Measurements from ENCODE around the gene NTM. TPM values are rescaled to one million over a fixed set of nuclear protein-coding genes. Genes with fewer than 3 reads are reported as not detected.

The NTM gene
- total RNA-seq, 1 donor from 2014 or later, result 3.4 TPM

DNA sequence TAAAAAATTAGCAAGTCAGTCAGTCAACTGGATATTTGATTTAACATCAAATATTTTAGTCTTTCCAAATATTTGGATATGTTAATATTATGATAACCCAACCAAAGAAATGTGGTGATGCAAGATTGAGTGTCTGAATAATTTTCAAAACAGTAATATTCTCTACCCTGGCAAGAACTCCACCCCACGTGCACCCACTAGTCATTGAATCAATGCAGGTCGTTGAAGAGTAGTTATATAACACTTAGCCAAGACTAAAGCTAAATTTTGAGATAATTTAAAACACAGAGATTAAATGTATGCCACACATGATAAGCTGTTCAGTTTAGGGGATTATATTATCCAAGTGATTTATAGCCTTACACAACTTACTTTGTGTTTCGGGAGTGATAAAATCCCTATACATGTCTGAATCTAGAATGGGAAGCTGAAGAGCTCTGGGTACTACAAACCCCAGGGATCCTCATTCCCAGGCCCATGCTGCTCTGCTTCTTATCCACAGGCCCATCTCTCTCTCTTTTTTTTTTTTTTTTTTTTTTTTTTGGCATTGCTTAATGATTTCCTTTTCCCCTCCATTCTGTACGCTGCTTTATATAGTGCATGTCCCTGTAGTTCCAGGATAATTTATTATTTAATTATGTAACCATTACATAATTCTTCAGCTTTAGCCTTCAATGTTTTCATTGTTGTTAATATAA lies 392.9 kb downstream of the NTM start:
- intact Hi-C loops (cut with DNase I), result loop anchor here (5.0 kb wide), 1 partner anchor 134 kb away; no protein-coding TSS in a partner anchor
- no peak for DNase-seq (ENCODE audit: low spot score)

DNA sequence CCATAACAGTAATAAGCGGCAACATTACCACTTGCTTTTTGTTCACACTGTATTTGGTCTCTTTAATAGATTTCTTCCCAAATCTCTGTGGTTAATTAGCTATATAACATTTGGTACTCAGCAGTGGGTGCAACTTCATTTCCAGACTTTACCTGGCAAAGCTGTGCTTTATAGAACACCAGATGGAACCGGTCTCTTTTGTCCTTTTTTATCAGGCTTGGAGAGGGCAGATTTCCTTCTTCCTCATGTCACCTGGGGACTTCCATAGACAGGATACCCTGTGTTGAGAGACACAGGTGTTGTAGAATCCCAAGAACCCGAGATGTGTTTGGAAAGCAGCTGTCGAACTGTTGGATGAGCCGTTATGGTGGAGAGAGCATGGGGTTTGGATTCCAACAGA lies 393.7 kb downstream of the NTM start:
- DNase-seq (ENCODE audit: low spot score), result no peak
- intact Hi-C loops (cut with DNase I), result loop anchor here (5.0 kb wide), 1 partner anchor 133 kb away; no protein-coding TSS in a partner anchor

DNA sequence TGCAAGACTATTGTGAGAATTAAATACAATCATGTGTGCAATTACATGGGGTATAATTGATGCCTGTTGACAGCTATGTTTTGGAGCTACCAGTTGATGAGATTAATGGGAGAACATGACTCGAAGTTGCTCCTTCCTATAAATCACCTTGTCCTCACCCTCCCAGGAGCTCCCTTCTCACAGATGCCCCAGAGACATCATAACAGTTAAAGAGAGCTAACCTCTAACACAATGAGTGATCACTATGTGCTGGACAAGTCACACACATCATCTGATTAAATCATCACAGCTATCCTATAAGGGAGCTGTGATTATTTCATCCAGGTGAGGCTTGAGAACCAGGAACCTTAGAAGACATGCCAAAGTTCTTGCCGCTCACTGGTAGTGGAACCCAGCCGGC lies 394.2 kb downstream of the NTM start:
- intact Hi-C loops (cut with DNase I), result loop anchor here (5.0 kb wide), 1 partner anchor 133 kb away; no protein-coding TSS in a partner anchor
- DNase-seq (ENCODE audit: low spot score), result no peak

DNA sequence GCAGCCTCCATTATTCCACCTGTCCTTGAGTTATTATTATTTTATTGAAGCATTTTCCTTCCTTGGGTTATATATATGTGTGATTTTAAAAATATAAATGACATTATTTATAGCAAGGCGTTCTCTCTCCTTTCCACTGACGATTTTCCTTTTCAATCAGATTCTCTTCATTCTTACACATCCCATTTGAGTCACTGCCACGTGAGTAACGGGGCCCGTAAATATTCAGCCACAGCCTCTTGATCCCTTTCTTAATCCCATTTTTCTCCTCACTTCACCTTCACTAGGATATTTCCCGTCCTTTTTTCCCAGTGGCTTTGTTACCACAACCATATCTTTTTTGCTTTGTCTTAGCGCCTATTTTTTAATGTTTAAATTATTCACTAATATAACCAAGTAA lies 396.2 kb downstream of the NTM start:
- no peak for DNase-seq (ENCODE audit: low spot score)
- intact Hi-C loops (cut with DNase I), result no loop called here

DNA sequence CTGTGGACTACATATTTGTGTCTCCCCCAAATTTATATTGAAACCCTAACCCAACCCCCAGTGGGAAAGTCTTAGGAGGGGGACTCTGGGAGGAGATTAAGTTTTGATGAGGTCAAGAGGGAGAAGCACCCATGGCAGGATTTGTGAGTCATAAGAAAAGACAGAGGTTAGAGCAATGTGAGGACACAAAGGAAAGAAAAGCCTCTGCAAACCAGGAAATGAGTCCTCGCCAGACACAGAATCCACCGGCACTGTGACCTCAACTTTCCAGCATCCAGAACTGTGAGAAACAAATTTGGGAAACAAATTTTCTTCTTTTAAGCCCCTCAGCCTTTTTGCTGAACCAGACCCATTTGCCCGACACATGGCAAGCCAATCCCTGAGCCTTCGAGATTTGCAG lies 397.0 kb downstream of the NTM start:
- intact Hi-C loops (cut with DNase I), result no loop called here
- DNase-seq (ENCODE audit: low spot score), result no peak

DNA sequence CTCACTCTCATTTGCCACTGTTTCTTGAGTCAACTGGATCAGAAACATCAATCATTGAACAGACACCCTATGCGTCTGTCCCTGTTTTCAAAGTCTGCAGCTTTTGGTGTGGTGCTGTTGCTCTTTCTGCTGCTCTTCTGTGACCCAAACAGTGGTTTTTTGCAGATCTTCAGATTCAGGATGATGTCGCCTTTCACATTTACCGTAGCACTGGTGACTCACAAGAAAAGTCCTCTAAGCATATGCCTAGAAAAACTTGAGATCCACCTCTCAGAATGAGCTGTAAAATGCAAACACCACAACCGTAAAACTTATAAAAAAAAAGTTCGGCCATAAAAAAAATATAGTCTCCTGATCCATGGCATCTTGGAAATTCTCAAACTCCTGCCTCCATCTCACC lies 400.4 kb downstream of the NTM start:
- DNase-seq (ENCODE audit: low spot score), result no peak
- intact Hi-C loops (cut with DNase I), result no loop called here

DNA sequence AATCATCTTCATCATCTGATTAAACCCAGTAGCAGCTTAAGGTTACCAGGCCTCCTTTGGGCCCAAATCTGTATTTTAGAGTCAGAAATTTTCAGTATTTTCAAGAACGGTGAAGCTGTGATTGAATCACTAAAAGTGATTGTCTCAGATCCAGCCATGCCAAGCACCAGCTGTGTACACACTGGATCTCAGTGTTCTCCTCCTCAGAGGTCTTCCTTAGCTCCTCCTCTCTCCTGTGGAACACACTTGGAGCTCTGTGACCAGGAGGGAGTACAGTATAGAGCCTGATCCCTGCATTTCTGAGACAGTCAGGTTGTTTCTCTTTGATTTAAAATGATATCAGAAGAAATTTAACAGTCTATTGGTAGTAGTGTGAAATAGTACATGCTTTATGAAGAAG lies 401.1 kb downstream of the NTM start:
- intact Hi-C loops (cut with DNase I), result no loop called here
- no peak for DNase-seq (ENCODE audit: low spot score)

DNA sequence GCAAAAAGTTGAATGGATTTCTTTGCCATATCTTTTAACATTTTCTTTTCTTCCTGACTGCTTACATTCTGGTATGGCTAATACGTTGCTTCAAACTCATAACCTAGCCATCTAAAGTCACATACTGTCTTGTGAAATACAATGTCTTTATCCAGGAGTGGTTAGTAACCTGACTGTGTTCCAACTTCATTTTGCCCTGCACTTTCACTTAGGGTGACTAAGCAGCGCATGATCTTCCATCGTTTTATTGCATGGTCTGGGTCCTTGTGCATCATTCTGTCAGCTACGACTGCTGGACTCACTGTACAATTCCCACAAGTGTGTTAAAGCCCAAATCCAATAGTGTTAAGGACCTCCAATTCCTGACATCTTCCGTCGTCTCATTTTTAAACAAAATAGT lies 403.2 kb downstream of the NTM start:
- intact Hi-C loops (cut with DNase I), result no loop called here
- no peak for DNase-seq (ENCODE audit: low spot score)

DNA sequence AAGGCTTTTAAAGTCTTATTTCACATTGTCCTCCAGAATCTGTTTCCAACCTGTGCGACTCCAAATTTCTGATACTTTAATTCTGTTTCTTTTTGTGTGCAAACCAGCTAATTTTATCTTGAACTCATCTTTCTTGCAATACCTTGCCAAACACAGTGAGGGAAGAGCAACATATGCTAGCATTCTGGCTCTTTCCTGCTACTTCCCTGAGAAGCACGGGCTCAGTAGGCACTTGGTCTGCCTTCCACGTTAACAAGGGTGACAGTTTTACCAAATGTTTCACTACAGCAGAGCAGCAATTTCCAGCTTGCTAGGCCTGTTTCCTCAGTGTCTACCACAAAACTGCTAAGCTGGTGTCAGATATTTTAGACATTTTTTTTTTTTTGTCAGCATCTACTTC lies 405.8 kb downstream of the NTM start:
- DNase-seq (ENCODE audit: low spot score), result no peak
- intact Hi-C loops (cut with DNase I), result no loop called here

DNA sequence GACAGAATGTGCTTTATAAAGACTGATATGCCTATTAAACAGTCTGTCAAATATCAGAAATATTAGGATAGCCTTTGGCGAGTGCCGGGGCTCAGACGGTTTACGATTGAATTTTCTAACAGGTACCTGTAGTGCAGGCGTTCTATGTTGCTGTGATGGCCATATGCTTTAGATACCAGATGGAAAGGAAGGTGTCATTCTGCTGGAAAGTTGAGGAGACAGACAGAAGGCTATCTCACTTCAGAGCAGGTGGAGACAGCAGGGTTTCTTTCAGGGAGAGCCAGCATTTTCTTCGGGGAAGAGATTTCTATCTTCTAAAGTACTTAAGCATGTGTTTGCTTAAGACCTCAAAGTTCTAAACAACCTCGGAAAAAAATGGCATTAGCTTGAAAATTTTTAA lies 415.4 kb downstream of the NTM start:
- intact Hi-C loops (cut with DNase I), result no loop called here

DNA sequence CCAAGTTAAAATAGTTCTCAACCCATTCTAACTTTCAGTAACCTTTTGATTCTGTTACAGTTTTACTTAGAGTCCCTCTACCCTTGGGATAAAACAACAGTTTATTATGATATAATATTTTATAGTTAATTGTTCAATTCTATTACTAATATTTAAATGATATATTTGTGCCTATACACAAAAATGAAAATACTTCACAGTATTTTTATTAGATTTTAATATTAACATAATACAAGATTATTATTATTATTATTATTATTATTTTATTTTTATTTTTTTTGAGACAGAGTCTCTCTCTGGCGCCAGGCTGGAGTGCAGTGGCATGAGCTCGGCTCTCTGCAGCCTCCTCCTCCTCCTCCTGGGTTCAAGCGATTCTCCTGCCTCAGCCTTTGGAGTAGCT lies 416.7 kb downstream of the NTM start:
- intact Hi-C loops (cut with DNase I), result no loop called here
- no peak for DNase-seq (ENCODE audit: low spot score)

More for the DNA sequence above, 415.4 kb downstream of the NTM start:
- DNase-seq (ENCODE audit: low spot score), result no peak

DNA sequence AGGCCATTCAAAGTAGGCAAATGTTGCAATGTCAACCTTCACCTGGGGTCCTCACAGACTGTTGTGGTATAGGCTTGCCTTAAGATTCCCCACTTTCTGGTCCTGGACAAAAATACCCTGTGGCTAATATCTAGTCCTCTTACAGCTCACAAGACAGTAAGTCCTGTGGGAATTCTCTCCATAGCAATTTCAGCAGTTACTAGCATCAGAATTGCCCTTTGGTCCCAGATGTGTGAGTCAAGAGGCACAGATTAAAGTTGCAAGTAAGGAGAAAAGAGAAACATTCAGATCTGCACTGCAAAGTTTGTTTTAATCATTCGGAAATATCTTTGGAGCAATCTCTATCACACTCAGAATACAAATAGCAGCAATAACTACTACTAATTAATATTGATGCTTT lies 420.2 kb downstream of the NTM start:
- no peak for DNase-seq (ENCODE audit: low spot score)
- intact Hi-C loops (cut with DNase I), result no loop called here

DNA sequence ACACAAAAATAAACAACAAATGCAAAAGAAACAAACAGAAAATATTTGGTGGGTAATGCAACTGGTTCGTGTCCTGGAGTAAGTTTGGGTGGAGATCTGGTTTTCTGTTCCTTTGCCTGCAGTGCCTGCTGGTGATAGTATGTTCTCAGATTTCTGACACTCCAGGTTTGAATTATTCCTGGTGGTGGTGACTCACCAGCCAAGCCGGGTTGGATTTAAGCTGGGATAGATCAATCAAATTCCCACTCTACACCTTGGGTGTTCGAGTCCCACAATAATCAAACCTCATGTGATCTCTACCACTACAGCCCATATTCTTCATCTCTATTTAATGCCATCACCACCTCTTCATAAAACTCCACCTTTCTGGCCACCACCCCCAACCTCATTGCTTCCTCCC lies 421.8 kb downstream of the NTM start:
- DNase-seq (ENCODE audit: low spot score), result no peak
- intact Hi-C loops (cut with DNase I), result no loop called here

DNA sequence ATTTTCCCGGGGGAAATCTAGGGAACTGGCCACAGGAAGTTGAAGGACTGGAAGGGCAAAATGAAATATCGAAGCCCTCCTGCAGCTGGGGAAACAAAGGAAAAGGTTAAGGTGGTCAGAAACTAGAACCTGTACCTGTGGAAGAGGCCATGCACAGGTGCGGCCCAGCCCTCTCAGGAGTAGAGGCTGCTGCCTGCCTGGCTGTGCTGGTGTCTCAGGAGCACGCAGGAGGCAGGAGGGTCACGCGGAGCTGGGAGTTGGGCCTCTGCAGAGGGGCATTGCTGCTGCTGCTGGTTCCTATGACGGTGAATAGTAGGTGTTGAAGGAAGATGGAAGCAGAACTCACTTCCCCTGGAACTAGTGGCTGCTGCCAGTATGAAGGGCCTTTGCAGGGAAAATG lies 425.7 kb downstream of the NTM start:
- intact Hi-C loops (cut with DNase I), result no loop called here

DNA sequence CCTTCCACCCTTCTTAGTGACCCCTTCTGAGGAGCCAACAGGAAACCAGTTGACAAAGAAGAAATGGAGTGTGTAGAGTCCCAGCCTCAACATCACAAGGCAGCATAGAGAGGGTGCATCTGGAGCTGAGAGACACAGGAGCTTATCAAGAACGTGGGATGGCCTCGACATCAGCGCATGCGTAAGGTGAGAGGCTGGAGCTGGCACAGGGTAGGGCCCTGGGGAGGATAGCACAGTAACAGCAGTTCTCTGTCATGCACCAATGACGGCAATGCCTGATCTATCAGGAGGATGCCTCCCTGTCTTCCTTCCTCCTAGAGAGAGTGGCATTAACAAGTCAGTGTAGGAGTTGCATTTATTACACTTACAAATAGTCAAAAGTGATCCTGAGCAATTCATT lies 426.1 kb downstream of the NTM start:
- no peak for DNase-seq (ENCODE audit: low spot score)
- intact Hi-C loops (cut with DNase I), result no loop called here

More for the DNA sequence above, 425.7 kb downstream of the NTM start:
- DNase-seq (ENCODE audit: low spot score), result no peak

DNA sequence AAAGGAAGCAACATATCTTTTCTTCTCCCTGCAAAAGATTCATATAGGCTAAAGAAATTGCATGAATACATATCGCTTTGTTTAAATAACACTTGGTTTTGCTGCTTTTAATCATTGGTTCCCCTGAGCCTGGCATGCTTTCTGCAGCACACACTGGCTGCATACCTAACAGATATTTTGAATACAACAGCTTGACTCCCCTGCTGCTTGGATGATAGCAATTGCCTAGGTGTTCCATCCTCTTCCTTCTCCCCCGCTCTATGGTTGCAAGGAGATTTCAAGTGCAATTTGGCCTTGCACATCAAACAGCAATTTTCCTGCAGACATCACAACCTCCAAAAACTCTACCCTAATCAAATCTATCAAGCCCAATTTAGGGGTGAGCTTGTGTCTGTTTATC lies 430.0 kb downstream of the NTM start:
- intact Hi-C loops (cut with DNase I), result no loop called here
- no peak for DNase-seq (ENCODE audit: low spot score)

DNA sequence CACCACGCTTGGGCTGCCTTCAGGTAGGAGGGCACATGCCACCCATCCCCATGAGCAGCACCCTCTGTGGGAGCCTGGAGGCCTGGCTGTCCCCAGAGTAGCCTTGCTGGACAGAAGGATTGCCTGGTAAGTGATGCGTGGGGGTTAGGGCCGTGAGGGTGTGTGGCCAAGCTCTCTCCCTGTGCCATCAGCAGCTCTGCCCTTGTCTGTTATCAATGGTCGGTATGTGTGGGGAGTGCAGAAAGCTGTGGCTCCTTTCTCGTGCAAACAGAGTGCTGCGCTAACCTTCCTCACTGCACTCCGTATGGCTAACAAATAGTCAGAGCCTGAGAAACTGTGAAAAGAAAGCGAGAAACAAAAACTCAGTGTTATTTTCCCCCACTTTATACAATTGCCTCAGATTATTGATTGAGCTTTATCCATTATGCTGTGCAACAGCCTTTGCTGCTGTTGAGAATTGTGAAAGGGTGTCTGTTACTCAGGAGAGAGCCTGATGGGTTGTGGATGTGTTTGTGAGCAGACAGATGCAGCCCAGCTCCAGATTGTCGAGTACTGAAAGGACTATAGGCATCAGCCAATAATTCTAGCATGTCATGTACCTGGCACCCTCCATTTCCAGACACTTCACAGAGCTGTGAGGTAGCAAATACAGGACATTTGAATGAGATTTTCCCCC lies 432.2 kb downstream of the NTM start:
- intact Hi-C loops (cut with DNase I), result no loop called here
- no peak for DNase-seq (ENCODE audit: low spot score)

DNA sequence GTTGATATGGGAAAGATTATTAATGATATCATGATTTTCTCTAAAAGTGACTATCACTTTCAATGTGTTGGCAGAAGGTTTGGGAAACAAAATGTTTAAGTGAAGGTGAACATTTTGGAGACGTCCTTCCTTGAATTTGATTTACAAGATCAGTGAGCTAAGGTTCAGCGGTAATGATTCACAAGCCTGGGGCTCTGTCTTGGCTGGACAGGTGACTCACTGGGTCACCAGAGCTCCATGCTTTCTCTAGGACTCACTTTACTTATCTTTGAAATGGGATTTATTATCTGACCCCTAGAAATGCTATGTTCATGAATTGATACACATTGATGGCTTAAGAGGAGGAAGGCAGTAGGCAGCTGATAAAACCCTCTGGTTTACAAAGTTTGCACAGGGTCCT lies 437.5 kb downstream of the NTM start:
- DNase-seq (ENCODE audit: low spot score), result no peak
- intact Hi-C loops (cut with DNase I), result no loop called here

DNA sequence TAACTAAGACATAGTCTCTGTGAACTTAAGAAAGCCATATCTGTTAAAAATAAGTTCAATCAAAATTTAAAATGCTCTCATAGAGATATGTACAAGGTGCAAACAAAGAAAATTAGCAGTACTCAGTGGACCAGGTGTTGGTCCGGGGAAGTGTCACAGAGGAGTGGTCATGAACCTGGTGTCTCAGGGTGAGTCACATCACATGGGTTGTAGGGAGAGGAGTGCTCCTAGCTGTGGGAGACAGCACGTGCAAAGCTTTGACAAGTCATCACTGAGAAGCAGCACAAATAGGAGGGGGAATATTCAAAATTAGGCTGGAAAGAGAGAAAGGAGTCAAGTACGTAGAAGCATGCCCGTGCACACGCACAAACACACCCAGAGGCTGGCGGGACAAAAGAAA lies 438.1 kb downstream of the NTM start:
- no peak for DNase-seq (ENCODE audit: low spot score)
- intact Hi-C loops (cut with DNase I), result no loop called here

DNA sequence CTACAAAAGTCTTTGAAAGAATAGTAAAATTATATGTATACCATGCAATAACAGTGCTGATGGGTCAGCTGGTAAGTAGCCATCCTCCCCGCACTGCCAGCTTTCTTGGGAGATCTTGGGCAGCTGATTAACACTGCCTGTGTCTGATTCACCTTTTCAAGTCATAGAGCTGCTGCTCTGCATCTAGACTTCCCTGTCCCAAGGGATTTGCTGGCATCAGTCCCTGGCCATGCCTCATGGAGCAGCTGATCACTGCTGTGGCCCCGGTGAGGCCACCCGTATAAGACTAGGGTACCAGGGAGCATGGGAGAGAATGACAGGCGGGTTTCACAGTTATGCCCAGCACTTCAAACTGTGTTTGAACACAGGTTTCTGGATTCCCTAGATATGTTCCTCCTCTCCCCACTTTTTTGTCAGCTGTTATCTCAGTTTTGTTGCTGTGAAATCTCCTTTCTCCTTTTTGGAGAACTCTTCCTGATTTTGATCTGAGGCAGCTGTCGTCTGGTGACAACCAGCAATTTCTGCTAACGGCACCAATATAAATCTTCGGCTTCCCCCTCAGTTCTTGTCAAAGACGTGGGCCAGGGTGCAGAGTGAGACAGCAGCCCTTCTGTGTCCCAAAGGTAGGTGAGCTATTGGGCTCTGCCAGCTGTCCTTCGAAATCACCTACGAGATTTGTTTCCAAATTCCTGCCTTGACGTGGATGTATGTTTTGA lies 438.9 kb downstream of the NTM start:
- intact Hi-C loops (cut with DNase I), result no loop called here
- no peak for DNase-seq (ENCODE audit: low spot score)

DNA sequence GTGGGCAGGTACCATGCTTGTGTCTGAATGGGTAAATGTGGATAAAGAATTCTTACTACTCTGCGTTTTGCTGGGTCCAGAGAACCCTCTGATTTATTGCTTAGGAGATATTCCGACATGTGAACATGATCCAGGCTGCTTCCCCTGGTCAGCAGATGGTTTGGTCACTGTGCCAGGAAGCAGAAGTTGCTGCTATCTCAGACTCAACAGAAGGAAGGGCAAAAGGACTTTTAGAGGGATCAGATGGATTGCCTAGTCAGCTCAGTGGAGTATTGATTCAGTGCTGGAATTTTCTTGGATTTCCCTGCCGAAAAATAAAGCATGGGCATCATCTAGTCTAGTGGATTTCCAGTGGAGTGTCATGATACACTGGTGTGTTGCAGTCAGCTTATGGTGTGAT lies 440.1 kb downstream of the NTM start:
- no peak for DNase-seq (ENCODE audit: low spot score)
- intact Hi-C loops (cut with DNase I), result no loop called here
